BLaER1 (cell line): ENCODE results near the gene ADAMTS18.

Experiments
- H3K27ac ChIP-seq: shearing (Covaris generic); formaldehyde crosslinking; 2 replicates; pipeline ENCODE4 v1.8.1; 2022
- H3K27me3 ChIP-seq: shearing (Covaris generic); formaldehyde crosslinking; 2 replicates; pipeline ENCODE4 v1.8.1; 2022
- H3K36me3 ChIP-seq: shearing (Covaris generic); formaldehyde crosslinking; 2 replicates; pipeline ENCODE4 v1.8.1; 2022
- H3K4me1 ChIP-seq: shearing (Covaris generic); formaldehyde crosslinking; 2 replicates; pipeline ENCODE4 v1.8.1; 2022
- H3K4me2 ChIP-seq: shearing (Covaris generic); formaldehyde crosslinking; 2 replicates; pipeline ENCODE4 v1.8.1; 2022
- H3K4me3 ChIP-seq: shearing (Covaris generic); formaldehyde crosslinking; 2 replicates; pipeline ENCODE4 v1.8.1; 2022
- H3K9ac ChIP-seq: shearing (Covaris generic); formaldehyde crosslinking; 2 replicates; pipeline ENCODE4 v1.8.1; 2022
- H3K9me3 ChIP-seq: shearing (Covaris generic); formaldehyde crosslinking; 2 replicates; pipeline ENCODE4 v1.8.1; 2022
- H4K20me1 ChIP-seq: shearing (Covaris generic); formaldehyde crosslinking; 2 replicates; pipeline ENCODE4 v1.8.1; 2022
- Cebpa-rat ChIP-seq: shearing (Covaris generic); IDR thresholded peaks from 2 replicates; pipeline ENCODE4 v1.8.1; 2022

The ADAMTS18 gene

GRCh38 chr16:77398495-77398894 lies 36.3 kb downstream of the ADAMTS18 start:
- Histone ChIP-seq H3K4me1 (peaks cover 6% of the 10 kb centered on the region; the same call in 1 of the 2 replicates), H4K20me1 (no peaks in the 10 kb centered on the region), H3K4me2 (no peak overlapping the region), H3K27me3 (no peaks in the 10 kb centered on the region), H3K9ac (no peak overlapping the region), H3K27ac (no peak overlapping the region), H3K9me3 (no peaks in the 10 kb centered on the region), H3K36me3 (no peaks in the 10 kb centered on the region), H3K4me3 (no peak overlapping the region)
- no peak for TF ChIP-seq Cebpa-rat

GRCh38 chr16:77396461-77396860 lies 38.4 kb downstream of the ADAMTS18 start:
- Histone ChIP-seq H3K9me3 (no peaks in the 10 kb centered on the region), H3K27me3 (no peaks in the 10 kb centered on the region), H4K20me1 (no peaks in the 10 kb centered on the region), H3K36me3 (no peaks in the 10 kb centered on the region), H3K4me2 (no peak overlapping the region), H3K27ac (no peak overlapping the region), H3K9ac (no peak overlapping the region), H3K4me3 (no peak overlapping the region), H3K4me1 (peaks cover 6% of the 10 kb centered on the region; the same call in 1 of the 2 replicates)
- TF ChIP-seq Cebpa-rat, result no peak

GRCh38 chr16:77394699-77395098 lies 40.1 kb downstream of the ADAMTS18 start:
- H3K4me2 ChIP-seq, result no peak overlapping the region
- H3K9me3 ChIP-seq, result no peaks in the 10 kb centered on the region
- no peaks in the 10 kb centered on the region for H3K27me3 ChIP-seq
- H3K4me1 ChIP-seq, result peaks cover 6% of the 10 kb centered on the region; the same call in 1 of the 2 replicates
- no peaks in the 10 kb centered on the region for H3K36me3 ChIP-seq
- H3K27ac ChIP-seq, result no peak overlapping the region
- H3K4me3 ChIP-seq, result no peak overlapping the region
- H3K9ac ChIP-seq, result no peak overlapping the region
- no peaks in the 10 kb centered on the region for H4K20me1 ChIP-seq
- no peak for TF ChIP-seq Cebpa-rat

GRCh38 chr16:77393955-77394354 lies 40.9 kb downstream of the ADAMTS18 start:
- no peak overlapping the region for H3K9ac ChIP-seq
- peaks cover 6% of the 10 kb centered on the region; the same call in 1 of the 2 replicates for H3K4me1 ChIP-seq
- H3K9me3 ChIP-seq, result no peaks in the 10 kb centered on the region
- TF ChIP-seq Cebpa-rat, result no peak
- no peaks in the 10 kb centered on the region for H3K36me3 ChIP-seq
- no peak overlapping the region for H3K4me2 ChIP-seq
- no peaks in the 10 kb centered on the region for H3K27me3 ChIP-seq
- no peak overlapping the region for H3K27ac ChIP-seq
- H3K4me3 ChIP-seq, result no peak overlapping the region
- no peaks in the 10 kb centered on the region for H4K20me1 ChIP-seq

- no peak overlapping the region for H3K4me3 ChIP-seq
- H3K27ac ChIP-seq, result no peak overlapping the region
- H3K9ac ChIP-seq, result no peak overlapping the region
- peak overlapping the region; percentile 53; the same call in 1 of the 2 replicates for H3K4me2 ChIP-seq
- H3K27me3 ChIP-seq, result no peaks in the 10 kb centered on the region
- H3K9me3 ChIP-seq, result no peaks in the 10 kb centered on the region
- no peak for TF ChIP-seq Cebpa-rat
- no peaks in the 10 kb centered on the region for H4K20me1 ChIP-seq
- peaks cover 16% of the 10 kb centered on the region for H3K4me1 ChIP-seq
- no peaks in the 10 kb centered on the region for H3K36me3 ChIP-seq
These were observed 47.0 kb downstream of the ADAMTS18 start for GRCh38 chr16:77387815-77388209.

GRCh38 chr16:77386831-77387814 lies 47.7 kb downstream of the ADAMTS18 start:
- H3K36me3 ChIP-seq, result no peaks in the 10 kb centered on the region
- H3K27ac ChIP-seq, result no peak overlapping the region
- H3K4me2 ChIP-seq, result peak overlapping the region; percentile 53
- no peaks in the 10 kb centered on the region for H3K9me3 ChIP-seq
- no peaks in the 10 kb centered on the region for H3K27me3 ChIP-seq
- TF ChIP-seq Cebpa-rat, result no peak
- H3K4me1 ChIP-seq, result peaks cover 16% of the 10 kb centered on the region
- H3K4me3 ChIP-seq, result no peak overlapping the region
- H4K20me1 ChIP-seq, result no peaks in the 10 kb centered on the region
- no peak overlapping the region for H3K9ac ChIP-seq

- Histone ChIP-seq H3K4me1 (peaks cover 16% of the 10 kb centered on the region), H3K4me3 (no peak overlapping the region), H3K9me3 (no peaks in the 10 kb centered on the region), H3K9ac (no peak overlapping the region), H3K36me3 (no peaks in the 10 kb centered on the region), H3K27me3 (no peaks in the 10 kb centered on the region), H3K4me2 (no peak overlapping the region), H4K20me1 (no peaks in the 10 kb centered on the region), H3K27ac (no peak overlapping the region)
- TF ChIP-seq Cebpa-rat, result no peak
These were observed 49.4 kb downstream of the ADAMTS18 start for GRCh38 chr16:77385481-77385880.

- Histone ChIP-seq H3K9ac (no peak overlapping the region), H3K27me3 (no peaks in the 10 kb centered on the region), H3K36me3 (no peaks in the 10 kb centered on the region), H3K27ac (no peak overlapping the region), H3K4me3 (no peak overlapping the region), H3K9me3 (no peaks in the 10 kb centered on the region), H4K20me1 (no peaks in the 10 kb centered on the region), H3K4me2 (no peak overlapping the region), H3K4me1 (peaks cover 16% of the 10 kb centered on the region)
- TF ChIP-seq Cebpa-rat, result no peak
These were observed 51.1 kb downstream of the ADAMTS18 start for GRCh38 chr16:77383606-77384187.

- Histone ChIP-seq H3K36me3 (no peaks in the 10 kb centered on the region), H3K4me1 (no peaks in the 10 kb centered on the region), H3K4me2 (no peak overlapping the region), H3K27me3 (no peaks in the 10 kb centered on the region), H4K20me1 (no peaks in the 10 kb centered on the region), H3K4me3 (no peak overlapping the region), H3K9me3 (no peaks in the 10 kb centered on the region), H3K27ac (no peak overlapping the region), H3K9ac (no peak overlapping the region)
- no peak for TF ChIP-seq Cebpa-rat
These were observed 58.5 kb downstream of the ADAMTS18 start for GRCh38 chr16:77376358-77376757.

GRCh38 chr16:77375396-77375795 lies 59.4 kb downstream of the ADAMTS18 start:
- no peak for TF ChIP-seq Cebpa-rat

More at GRCh38 chr16:77375396-77375795, 59.4 kb downstream of the ADAMTS18 start:
- no peaks in the 10 kb centered on the region for H3K4me1 ChIP-seq
- no peak overlapping the region for H3K4me2 ChIP-seq
- no peaks in the 10 kb centered on the region for H3K36me3 ChIP-seq
- no peaks in the 10 kb centered on the region for H3K27me3 ChIP-seq
- no peaks in the 10 kb centered on the region for H4K20me1 ChIP-seq
- no peak overlapping the region for H3K27ac ChIP-seq
- H3K9ac ChIP-seq, result no peak overlapping the region
- no peaks in the 10 kb centered on the region for H3K9me3 ChIP-seq
- no peak overlapping the region for H3K4me3 ChIP-seq
